ENCODE data around the gene DDHD1.

The DDHD1 gene

GRCh38 chr14:53027562-53027961 lies 125.6 kb downstream of the DDHD1 start:
- H3K4me1 ChIP-seq (ENCODE audit: control insufficient read depth, insufficient read depth, low read length): no peaks in the 10 kb centered on the region
- H3K4me3 ChIP-seq (ENCODE audit: low read depth, low read length): no peak overlapping the region
- no peak overlapping the region for H3K27ac ChIP-seq (ENCODE audit: extremely low read depth, low read depth, low read length)
- ChIA-PET POLR2A (no interaction called here), CTCF (interaction anchor here (0.6 to 0.7 kb wide), 2 partner anchors 8 to 11 kb away, joined by 3 to 5 read pairs; no protein-coding TSS in a partner anchor)
- no peak for TF ChIP-seq ZNF776 (tag by site-specific recombination; IDR thresholded peaks at IDR 0.05; ENCODE audit: borderline replicate concordance)
- TF ChIP-seq ZNF645 (tag by site-specific recombination; IDR thresholded peaks at IDR 0.05): no peak
- no peak for TF ChIP-seq ZFP69B (tag by site-specific recombination; IDR thresholded peaks at IDR 0.05)
- no peak for TF ChIP-seq ELK4 (IDR thresholded peaks at IDR 0.05; ENCODE audit: borderline replicate concordance, low read depth, low read length)
- no peak for TF ChIP-seq ZNF76 (tag by site-specific recombination; IDR thresholded peaks at IDR 0.05; ENCODE audit: borderline replicate concordance, low read depth)
- TF ChIP-seq BCL11A (tag by site-specific recombination; IDR thresholded peaks at IDR 0.05; ENCODE audit: low read depth): no peak
- no peak for TF ChIP-seq ZNF639 (tag by site-specific recombination; IDR thresholded peaks at IDR 0.05)
- no peak for TF ChIP-seq KLF17 (tag by site-specific recombination; IDR thresholded peaks at IDR 0.05)
- TF ChIP-seq ZNF280D (tag by site-specific recombination; IDR thresholded peaks at IDR 0.05): no peak
- TF ChIP-seq HOXA7 (CRISPR knock-in tag; IDR thresholded peaks at IDR 0.05; ENCODE audit: borderline replicate concordance): no peak
- no peak for TF ChIP-seq ZNF529 (tag by site-specific recombination; IDR thresholded peaks at IDR 0.05; ENCODE audit: insufficient replicate concordance)
- no peak for TF ChIP-seq MEIS1 (CRISPR knock-in tag; IDR thresholded peaks at IDR 0.05; ENCODE audit: borderline replicate concordance)
- no peak for TF ChIP-seq ZNF426 (tag by site-specific recombination; IDR thresholded peaks at IDR 0.05)
- TF ChIP-seq SCRT1 (tag by site-specific recombination; IDR thresholded peaks at IDR 0.05; ENCODE audit: borderline replicate concordance): no peak
- no peaks in the 10 kb centered on the region for H3K9me3 ChIP-seq (ENCODE audit: control insufficient read depth, insufficient read depth, low read depth, low read length)
- no peaks in the 10 kb centered on the region for H3K36me3 ChIP-seq (ENCODE audit: control insufficient read depth in 2 of 2, insufficient read depth in 1 of 2, low read length in 2 of 2)

- no peaks in the 10 kb centered on the region for H3K36me3 ChIP-seq (ENCODE audit: control insufficient read depth in 2 of 2, insufficient read depth in 1 of 2, low read length in 2 of 2)
- H3K4me1 ChIP-seq (ENCODE audit: control insufficient read depth, insufficient read depth, low read length): no peaks in the 10 kb centered on the region
- no peaks in the 10 kb centered on the region for H3K9me3 ChIP-seq (ENCODE audit: control insufficient read depth, insufficient read depth, low read depth, low read length)
- ChIA-PET POLR2A (no interaction called here), CTCF (no interaction called here)
- H3K27ac ChIP-seq (ENCODE audit: extremely low read depth, low read depth, low read length): no peak overlapping the region
- TF ChIP-seq ZNF521 (tag by site-specific recombination; IDR thresholded peaks at IDR 0.05): no peak
- no peak for TF ChIP-seq ZNF623 (tag by site-specific recombination; IDR thresholded peaks at IDR 0.05)
- TF ChIP-seq ZNF433 (tag by site-specific recombination; IDR thresholded peaks at IDR 0.05; ENCODE audit: low read depth): no peak
- no peak for TF ChIP-seq ZNF37A (tag by site-specific recombination; IDR thresholded peaks at IDR 0.05)
- TF ChIP-seq ZNF155 (tag by site-specific recombination; IDR thresholded peaks at IDR 0.05): no peak
- H3K4me3 ChIP-seq (ENCODE audit: low read depth, low read length): no peak overlapping the region
Measured at GRCh38 chr14:53027041-53027440, 126.1 kb downstream of the DDHD1 start.
